Measurements from ENCODE around the gene SDHAF1. TPM values are rescaled to one million over a fixed set of nuclear protein-coding genes. Genes with fewer than 3 reads are reported as not detected.

SDHAF1 gene
- polyA plus RNA-seq, 1 donor from 2014 or later = 71.6 TPM

GRCh38 chr19:36043952-36044351 is 49.0 kb downstream of the SDHAF1 start:
- no peaks in the 10 kb centered on the region for H3F3A ChIP-seq (ENCODE audit: insufficient read depth, low read length, poor library complexity, severe bottlenecking)
- H3K79me2 ChIP-seq (replicated peaks; ENCODE audit: insufficient read depth, low read length) = no peaks in the 10 kb centered on the region
- no peaks in the 10 kb centered on the region for H4K20me1 ChIP-seq (ENCODE audit: insufficient read depth)
- H2AFZ ChIP-seq (ENCODE audit: low read depth, low read length) = no peak overlapping the region
- no peak overlapping the region for H3K4me2 ChIP-seq (ENCODE audit: low read length)
- H3K27ac ChIP-seq (ENCODE audit: low read length) = no peak overlapping the region
- H3K36me3 ChIP-seq (ENCODE audit: insufficient read depth, low read length) = no peaks in the 10 kb centered on the region
- TF ChIP-seq TAF1 (IDR thresholded peaks at IDR 0.05; ENCODE audit: low read depth) (no peak), RAD21 (conservative IDR thresholded peaks at IDR 0.05) (no peak), MXI1 (conservative IDR thresholded peaks at IDR 0.05; ENCODE audit: poor library complexity, severe bottlenecking) (no peak), POLR2AphosphoS5 (IDR thresholded peaks at IDR 0.05) (no peak), REST (IDR thresholded peaks at IDR 0.05; ENCODE audit: borderline replicate concordance) (no peak), EZH2 (IDR thresholded peaks at IDR 0.05; ENCODE audit: borderline replicate concordance, insufficient read depth, low read length, poor library complexity, severe bottlenecking) (no peak), CTCF (IDR thresholded peaks at IDR 0.05; ENCODE audit: poor library complexity, severe bottlenecking) (no peak), SMC3 (conservative IDR thresholded peaks at IDR 0.05; ENCODE audit: poor library complexity) (no peak), EP300 (conservative IDR thresholded peaks at IDR 0.05; ENCODE audit: poor library complexity, severe bottlenecking) (no peak)
- no peaks in the 10 kb centered on the region for H3K27me3 ChIP-seq (ENCODE audit: insufficient read depth, low read depth, low read length)
- no peak overlapping the region for H3K9ac ChIP-seq (ENCODE audit: low read length)
- H3K9me3 ChIP-seq (ENCODE audit: low read length) = no peaks in the 10 kb centered on the region
- no peak overlapping the region for H3K4me3 ChIP-seq (ENCODE audit: low read length)
- H3K9me2 ChIP-seq (ENCODE audit: insufficient read depth, low read length) = no peaks in the 10 kb centered on the region

Small RNAs within 50 kb of the gene (small RNA-seq; reads per million reads assigned to genes)
- 0 reads per million in 3 experiments for gene AF038458.1

Other genes with a start within 250 kb of the SDHAF1 start
- 54.7 and 57.0 TPM in 2 replicates for gene U2AF1L4, start 249.8 kb upstream of the SDHAF1 start, polyA plus RNA-seq
- gene PSENEN, start 249.5 kb upstream of the SDHAF1 start, polyA plus RNA-seq = 46.2 and 46.7 TPM in 2 replicates
- 25.7 and 37.2 TPM in 2 replicates for gene LIN37, start 246.6 kb upstream of the SDHAF1 start, polyA plus RNA-seq
- not detected in 2 replicates for gene HSPB6, start 238.2 kb upstream of the SDHAF1 start, polyA plus RNA-seq
- gene PROSER3, start 237.0 kb upstream of the SDHAF1 start, polyA plus RNA-seq = 1.2 and 1.5 TPM in 2 replicates
- 20.5 and 46.0 TPM in 2 replicates for gene ARHGAP33, start 219.6 kb upstream of the SDHAF1 start, polyA plus RNA-seq
- not detected in 2 replicates for gene PRODH2, start 182.3 kb upstream of the SDHAF1 start, polyA plus RNA-seq
- gene NPHS1, start 142.7 kb upstream of the SDHAF1 start, polyA plus RNA-seq = 0.05 and 2.8 TPM in 2 replicates
- gene KIRREL2, start 138.3 kb upstream of the SDHAF1 start, polyA plus RNA-seq = 0.79 and 2.1 TPM in 2 replicates
- 390 and 407 TPM in 2 replicates for gene APLP1, start 126.6 kb upstream of the SDHAF1 start, polyA plus RNA-seq
- gene NFKBID, start 94.6 kb upstream of the SDHAF1 start, polyA plus RNA-seq = 6.2 and 6.8 TPM in 2 replicates
- not detected in 2 replicates for gene HCST, start 92.7 kb upstream of the SDHAF1 start, polyA plus RNA-seq
- gene TYROBP, start 86.9 kb upstream of the SDHAF1 start, polyA plus RNA-seq = not detected in 2 replicates
- gene LRFN3, start 58.8 kb upstream of the SDHAF1 start, polyA plus RNA-seq = 10.1 and 11.1 TPM in 2 replicates
- gene SYNE4, start 13.6 kb downstream of the SDHAF1 start, polyA plus RNA-seq = 0.16 and 0.19 TPM in 2 replicates
- gene ALKBH6, start 19.0 kb downstream of the SDHAF1 start, polyA plus RNA-seq = 45.6 and 63.2 TPM in 2 replicates
- gene CLIP3, start 37.7 kb downstream of the SDHAF1 start, polyA plus RNA-seq = 5.6 and 7.8 TPM in 2 replicates
- gene THAP8, start 59.1 kb downstream of the SDHAF1 start, polyA plus RNA-seq = 3.8 and 5.5 TPM in 2 replicates
- 0.35 and 0.84 TPM in 2 replicates for gene WDR62, start 59.7 kb downstream of the SDHAF1 start, polyA plus RNA-seq
- not detected in 2 replicates for gene OVOL3, start 116.0 kb downstream of the SDHAF1 start, polyA plus RNA-seq
- 159 and 169 TPM in 2 replicates for gene POLR2I, start 119.7 kb downstream of the SDHAF1 start, polyA plus RNA-seq
- gene TBCB, start 120.3 kb downstream of the SDHAF1 start, polyA plus RNA-seq = 640 and 643 TPM in 2 replicates
- gene CAPNS1, start 144.9 kb downstream of the SDHAF1 start, polyA plus RNA-seq = 67.3 and 87.8 TPM in 2 replicates
- not detected in 2 replicates for gene COX7A1, start 157.3 kb downstream of the SDHAF1 start, polyA plus RNA-seq
- gene ZNF565, start 219.5 kb downstream of the SDHAF1 start, polyA plus RNA-seq = 9.4 and 9.7 TPM in 2 replicates
- 162 and 215 TPM in 2 replicates for gene ZNF146, start 219.9 kb downstream of the SDHAF1 start, polyA plus RNA-seq